OCI-LY1 (cell line): ENCODE results near the gene MAP3K21.

Experiments
- CTCF ChIP-seq: fragments of 200-600 bp; sonication (generic), shearing (Covaris generic); IDR thresholded peaks from 2 replicates; pipeline ENCODE4 v1.5.1; 2017; ENCODE audit warnings: mild to moderate bottlenecking, antibody characterized with exemption, low read length, moderate library complexity, mixed read lengths
- EZH2 ChIP-seq: fragments of 200-600 bp; sonication (generic), shearing (Covaris generic); IDR thresholded peaks from 2 replicates; pipeline ENCODE4 v1.8.0; 2017; ENCODE audit warnings: borderline replicate concordance, mixed run types, mild to moderate bottlenecking, antibody characterized with exemption, low read length, moderate library complexity, mixed read lengths

GRCh38 chr1:233326319-233326718, 1.2 kb upstream of the MAP3K21 start:
- no peak for TF ChIP-seq EZH2
- TF ChIP-seq CTCF = no peak
